ENCODE data around the gene SNCAIP.

The SNCAIP gene

GRCh38 chr5:122404653-122405362 is 92.8 kb downstream of the SNCAIP start:
- H3K9me3 ChIP-seq (ENCODE audit: control insufficient read depth, insufficient read depth, low read length): no peaks in the 10 kb centered on the region
- H3K36me3 ChIP-seq (ENCODE audit: insufficient read depth, low read length): no peaks in the 10 kb centered on the region
- no peak overlapping the region for H3K9ac ChIP-seq (ENCODE audit: low read depth, low read length)
- H3K4me1 ChIP-seq (ENCODE audit: insufficient read depth, low read length): peaks cover 13% of the 10 kb centered on the region; the same call in 1 of the 2 replicates

GRCh38 chr5:122405751-122406150 is 93.7 kb downstream of the SNCAIP start:
- peaks cover 13% of the 10 kb centered on the region; the same call in 1 of the 2 replicates for H3K4me1 ChIP-seq (ENCODE audit: insufficient read depth, low read length)
- H3K9ac ChIP-seq (ENCODE audit: low read depth, low read length): no peak overlapping the region

DNA sequence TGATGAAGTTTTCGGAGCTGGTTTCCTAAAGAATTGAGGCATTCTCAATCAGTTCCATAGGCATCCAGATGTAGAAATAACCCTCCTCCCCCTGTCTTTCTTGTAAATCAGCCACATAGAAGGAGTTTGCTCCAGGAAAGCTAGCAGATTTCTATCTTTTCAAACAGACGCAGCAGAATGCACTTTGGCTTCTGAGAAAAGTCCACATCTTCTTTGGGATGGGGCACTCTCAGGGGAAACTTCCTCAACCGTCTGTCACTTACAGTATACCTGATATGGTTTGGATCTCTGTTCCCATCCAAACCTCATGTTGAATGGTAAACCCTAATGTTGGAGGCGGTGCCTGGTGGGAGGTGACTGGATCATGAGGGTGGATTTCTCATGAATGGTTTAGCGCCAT is 94.1 kb downstream of the SNCAIP start:
- H3K9me3 ChIP-seq (ENCODE audit: control insufficient read depth, insufficient read depth, low read length): no peaks in the 10 kb centered on the region
- no peaks in the 10 kb centered on the region for H3K36me3 ChIP-seq (ENCODE audit: insufficient read depth, low read length)
- no peak overlapping the region for H3K9ac ChIP-seq (ENCODE audit: low read depth, low read length)
- H3K4me1 ChIP-seq (ENCODE audit: insufficient read depth, low read length): peaks cover 13% of the 10 kb centered on the region; the same call in 1 of the 2 replicates

More at GRCh38 chr5:122405751-122406150, 93.7 kb downstream of the SNCAIP start:
- H3K9me3 ChIP-seq (ENCODE audit: control insufficient read depth, insufficient read depth, low read length): no peaks in the 10 kb centered on the region
- no peaks in the 10 kb centered on the region for H3K36me3 ChIP-seq (ENCODE audit: insufficient read depth, low read length)

GRCh38 chr5:122408592-122409224 is 96.7 kb downstream of the SNCAIP start:
- Histone ChIP-seq H3K9ac (ENCODE audit: low read depth, low read length) (no peak overlapping the region), H3K9me3 (ENCODE audit: control insufficient read depth, insufficient read depth, low read length) (no peaks in the 10 kb centered on the region), H3K4me1 (ENCODE audit: insufficient read depth, low read length) (peaks cover 4% of the 10 kb centered on the region; the same call in 1 of the 2 replicates), H3K36me3 (ENCODE audit: insufficient read depth, low read length) (no peaks in the 10 kb centered on the region)

DNA sequence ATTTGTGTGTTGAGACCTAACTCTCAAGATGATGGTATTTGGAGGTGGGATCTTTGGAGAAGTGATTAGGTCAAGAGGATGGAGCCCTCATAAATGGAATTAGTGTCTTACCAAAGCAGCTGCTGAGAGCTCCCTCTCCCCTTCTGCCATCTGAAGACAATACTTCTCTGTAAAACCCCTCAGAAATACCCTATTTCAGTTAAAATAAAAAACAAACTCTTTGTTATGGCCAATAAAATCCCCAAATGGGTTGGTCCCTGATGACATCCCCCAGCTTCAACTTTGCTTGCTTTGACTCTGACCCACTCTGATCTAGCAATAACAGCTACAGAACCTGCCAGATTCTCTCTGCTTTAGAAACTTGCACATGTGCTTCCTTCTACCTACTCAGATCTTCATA is 100.9 kb downstream of the SNCAIP start:
- Histone ChIP-seq H3K36me3 (ENCODE audit: insufficient read depth, low read length) (no peaks in the 10 kb centered on the region), H3K9me3 (ENCODE audit: control insufficient read depth, insufficient read depth, low read length) (no peaks in the 10 kb centered on the region), H3K9ac (ENCODE audit: low read depth, low read length) (no peak overlapping the region), H3K4me1 (ENCODE audit: insufficient read depth, low read length) (peaks cover 7% of the 10 kb centered on the region; the same call in 1 of the 2 replicates)

- H3K4me1 ChIP-seq (ENCODE audit: insufficient read depth, low read length): peaks cover 7% of the 10 kb centered on the region; the same call in 1 of the 2 replicates
- H3K36me3 ChIP-seq (ENCODE audit: insufficient read depth, low read length): no peaks in the 10 kb centered on the region
- no peaks in the 10 kb centered on the region for H3K9me3 ChIP-seq (ENCODE audit: control insufficient read depth, insufficient read depth, low read length)
- H3K9ac ChIP-seq (ENCODE audit: low read depth, low read length): no peak overlapping the region
These were observed 101.7 kb downstream of the SNCAIP start for GRCh38 chr5:122413722-122414121.

DNA sequence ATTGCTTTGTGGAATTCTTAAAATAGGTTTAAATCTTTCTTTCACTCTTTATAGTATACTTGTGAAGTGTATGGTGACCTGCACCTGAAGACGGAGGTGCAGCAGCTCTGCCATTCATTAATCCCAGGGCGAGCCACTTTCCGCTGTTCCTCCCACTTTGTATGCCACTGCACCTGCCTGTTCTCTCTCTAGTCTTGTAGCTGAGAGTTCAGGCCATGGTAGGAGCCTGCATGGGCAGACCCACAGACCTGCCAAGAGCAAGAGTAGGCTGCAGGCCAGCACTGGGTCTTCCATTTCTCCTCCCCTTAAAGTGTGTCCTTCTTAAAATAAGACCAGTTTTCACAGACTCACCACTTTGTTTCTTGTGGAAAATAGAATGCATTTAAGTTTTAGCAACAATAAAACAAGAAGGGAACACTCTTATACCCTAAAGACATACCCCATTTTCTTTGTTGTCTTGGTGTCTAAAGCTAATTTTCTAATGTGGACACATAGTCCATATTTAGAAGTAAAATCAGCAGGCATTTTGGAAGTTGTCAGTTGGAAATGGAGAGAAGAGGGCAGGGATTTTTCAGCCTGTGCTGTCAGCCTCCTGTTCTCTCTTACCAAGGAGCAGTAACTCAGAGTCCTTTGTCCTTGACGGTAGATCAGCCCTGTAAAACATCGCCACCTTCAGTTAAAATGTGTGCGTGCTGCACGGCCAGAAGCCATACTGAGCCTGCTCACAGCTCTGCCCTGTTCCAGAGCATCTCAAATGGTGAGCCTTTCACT is 103.2 kb downstream of the SNCAIP start:
- Histone ChIP-seq H3K36me3 (ENCODE audit: insufficient read depth, low read length) (no peaks in the 10 kb centered on the region), H3K9ac (ENCODE audit: low read depth, low read length) (no peak overlapping the region)

DNA sequence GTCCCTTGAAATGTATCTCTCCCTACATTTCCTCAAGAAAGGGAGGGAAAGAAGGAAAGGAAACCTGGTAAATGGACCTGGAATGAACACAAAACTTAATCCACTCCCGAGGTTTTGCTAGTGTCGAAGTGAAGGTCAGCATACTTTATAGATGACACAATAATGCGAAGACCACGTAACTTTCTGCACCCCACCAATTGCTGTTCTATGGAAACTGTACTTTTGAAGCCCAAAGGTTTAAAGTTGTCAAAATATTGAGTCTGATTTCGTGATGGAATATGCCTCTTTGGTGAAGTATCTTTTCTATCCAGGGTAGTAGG is 103.7 kb downstream of the SNCAIP start:
- Histone ChIP-seq H3K9ac (ENCODE audit: low read depth, low read length) (no peak overlapping the region), H3K4me1 (ENCODE audit: insufficient read depth, low read length) (peaks cover 7% of the 10 kb centered on the region; the same call in 1 of the 2 replicates), H3K9me3 (ENCODE audit: control insufficient read depth, insufficient read depth, low read length) (no peaks in the 10 kb centered on the region; the same call in 1 of the 2 replicates), H3K36me3 (ENCODE audit: insufficient read depth, low read length) (no peaks in the 10 kb centered on the region)

More for the DNA sequence above, 103.2 kb downstream of the SNCAIP start:
- peaks cover 7% of the 10 kb centered on the region; the same call in 1 of the 2 replicates for H3K4me1 ChIP-seq (ENCODE audit: insufficient read depth, low read length)
- no peaks in the 10 kb centered on the region; the same call in 1 of the 2 replicates for H3K9me3 ChIP-seq (ENCODE audit: control insufficient read depth, insufficient read depth, low read length)

- H3K4me1 ChIP-seq (ENCODE audit: insufficient read depth, low read length): peaks cover 13% of the 10 kb centered on the region; the same call in 1 of the 2 replicates
- H3K9me3 ChIP-seq (ENCODE audit: control insufficient read depth, insufficient read depth, low read length): no peaks in the 10 kb centered on the region; the same call in 1 of the 2 replicates
- no peaks in the 10 kb centered on the region for H3K36me3 ChIP-seq (ENCODE audit: insufficient read depth, low read length)
- no peak overlapping the region for H3K9ac ChIP-seq (ENCODE audit: low read depth, low read length)
These were observed 107.3 kb downstream of the SNCAIP start for GRCh38 chr5:122419142-122419894.

GRCh38 chr5:122420091-122420490 is 108.1 kb downstream of the SNCAIP start:
- no peak overlapping the region for H3K9ac ChIP-seq (ENCODE audit: low read depth, low read length)

DNA sequence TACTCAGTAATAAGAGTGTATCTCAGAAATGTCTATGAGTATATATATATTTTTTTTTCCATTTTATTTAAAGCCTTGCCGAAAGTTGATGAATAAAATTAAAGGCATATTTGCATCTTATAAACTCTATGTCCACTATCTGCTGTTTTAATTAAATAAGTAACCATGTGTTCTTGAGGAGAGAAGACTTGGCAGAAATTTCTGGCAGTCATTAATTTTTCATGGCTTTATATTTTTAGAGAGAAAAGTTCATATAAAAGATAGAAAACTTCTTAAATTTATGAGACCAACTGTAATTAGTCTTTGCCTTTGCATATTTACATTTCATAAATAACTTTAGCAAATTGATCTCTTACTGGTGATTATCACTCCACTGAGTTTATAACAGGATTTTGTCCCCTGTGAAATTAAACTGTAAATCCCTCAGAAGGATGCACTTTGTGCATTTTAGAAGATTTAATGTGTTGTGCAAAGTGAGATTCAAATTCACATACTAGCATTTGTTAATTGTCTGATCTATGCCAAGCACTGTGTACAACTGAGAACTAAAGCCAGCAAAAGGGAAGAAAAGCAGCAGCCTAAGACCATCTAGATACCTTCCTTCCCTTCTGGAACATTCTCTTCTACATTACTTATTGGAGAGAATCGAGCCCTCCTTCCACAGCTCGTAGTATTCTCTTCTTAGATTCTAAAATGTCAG is 108.7 kb downstream of the SNCAIP start:
- Histone ChIP-seq H3K9ac (ENCODE audit: low read depth, low read length) (no peak overlapping the region), H3K9me3 (ENCODE audit: control insufficient read depth, insufficient read depth, low read length) (no peaks in the 10 kb centered on the region; the same call in 1 of the 2 replicates), H3K4me1 (ENCODE audit: insufficient read depth, low read length) (peaks cover 9% of the 10 kb centered on the region; the same call in 1 of the 2 replicates), H3K36me3 (ENCODE audit: insufficient read depth, low read length) (no peaks in the 10 kb centered on the region)

More at GRCh38 chr5:122420091-122420490, 108.1 kb downstream of the SNCAIP start:
- no peaks in the 10 kb centered on the region for H3K36me3 ChIP-seq (ENCODE audit: insufficient read depth, low read length)
- no peaks in the 10 kb centered on the region; the same call in 1 of the 2 replicates for H3K9me3 ChIP-seq (ENCODE audit: control insufficient read depth, insufficient read depth, low read length)
- peaks cover 11% of the 10 kb centered on the region; the same call in 1 of the 2 replicates for H3K4me1 ChIP-seq (ENCODE audit: insufficient read depth, low read length)

DNA sequence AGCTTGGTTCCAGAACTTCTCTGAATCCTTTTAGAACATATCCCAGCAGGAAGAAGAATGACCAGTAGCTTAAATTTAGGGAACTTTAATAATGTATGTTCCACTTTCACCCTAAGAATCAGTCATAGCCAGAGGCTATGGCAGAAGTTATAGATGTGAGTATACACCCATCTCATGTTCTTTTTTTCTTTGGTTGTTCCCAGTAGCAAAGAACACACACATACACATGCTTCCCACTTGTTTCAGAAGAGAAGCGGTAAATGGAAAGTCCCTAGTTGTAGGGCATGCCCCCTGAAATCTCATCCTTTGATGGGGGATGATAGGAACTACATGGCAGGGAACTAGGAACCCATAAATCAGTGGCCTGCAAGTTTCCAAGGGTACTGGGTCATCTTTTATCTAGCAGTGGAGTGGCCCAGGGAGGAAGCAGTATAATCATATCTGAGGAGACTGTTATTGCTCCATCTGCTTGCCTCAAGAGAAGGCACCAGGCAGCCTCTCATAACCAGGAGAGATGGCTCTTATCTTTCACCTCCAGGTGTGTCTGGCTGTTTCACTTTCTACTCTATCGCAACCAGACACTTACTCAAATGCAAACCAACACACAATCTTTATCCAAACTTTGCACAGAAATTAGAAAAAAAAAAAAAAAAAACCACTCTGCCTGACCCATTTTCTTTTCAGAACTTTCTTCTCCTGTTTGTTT is 109.5 kb downstream of the SNCAIP start:
- H3K9me3 ChIP-seq (ENCODE audit: control insufficient read depth, insufficient read depth, low read length): no peaks in the 10 kb centered on the region; the same call in 1 of the 2 replicates
- no peaks in the 10 kb centered on the region for H3K36me3 ChIP-seq (ENCODE audit: insufficient read depth, low read length)
- H3K9ac ChIP-seq (ENCODE audit: low read depth, low read length): no peak overlapping the region
- peaks cover 9% of the 10 kb centered on the region; the same call in 1 of the 2 replicates for H3K4me1 ChIP-seq (ENCODE audit: insufficient read depth, low read length)

GRCh38 chr5:122423221-122423620 is 111.2 kb downstream of the SNCAIP start:
- Histone ChIP-seq H3K9me3 (ENCODE audit: control insufficient read depth, insufficient read depth, low read length) (no peaks in the 10 kb centered on the region; the same call in 1 of the 2 replicates), H3K4me1 (ENCODE audit: insufficient read depth, low read length) (peaks cover 5% of the 10 kb centered on the region; the same call in 1 of the 2 replicates), H3K36me3 (ENCODE audit: insufficient read depth, low read length) (no peaks in the 10 kb centered on the region), H3K9ac (ENCODE audit: low read depth, low read length) (no peak overlapping the region)

Data from ES-I3 (cell line).